Large intestine (tissue), 3 donors: ENCODE measurements around the gene MOSMO. TPM values are rescaled to one million over a fixed set of nuclear protein-coding genes. Genes with fewer than 3 reads are reported as not detected.
A peak's percentile ranks its signal among the peaks of the same experiment; 100 is the strongest.
"Not testable (repeated sequence)": the region's sequence is repeated elsewhere in the genome, so short reads cannot be mapped to it uniquely, and the experiment has no call there.

Source experiments
- DNase-seq, 2 donors: peaks; one replicate each; pipeline versions ENCODE4 v3.0.0 to v3.0.0-alpha.2; 2013
- H3K27ac ChIP-seq: one replicate; pipeline ENCODE4 v1.5.1; 2013; ENCODE audit warnings: low read length
- H3K27me3 ChIP-seq: 2 replicates; pipeline ENCODE4 v1.6.1; 2013; ENCODE audit warnings: low read length; ENCODE audit not compliant: control insufficient read depth, insufficient read depth
- H3K36me3 ChIP-seq: 2 replicates; pipeline ENCODE4 v1.6.1; 2013; ENCODE audit warnings: low read length; ENCODE audit not compliant: control insufficient read depth, insufficient read depth
- H3K4me1 ChIP-seq: one replicate; pipeline ENCODE4 v1.6.1; 2013; ENCODE audit warnings: low read length; ENCODE audit not compliant: control insufficient read depth, insufficient read depth
- H3K4me3 ChIP-seq: one replicate; pipeline ENCODE4 v1.5.1; 2013; ENCODE audit warnings: low read length
- H3K9me3 ChIP-seq: one replicate; pipeline ENCODE4 v1.6.1; 2013; ENCODE audit warnings: mild to moderate bottlenecking, low read depth, low read length, moderate library complexity; ENCODE audit not compliant: control insufficient read depth
- WGBS: methylation state at CpG from one replicate; pipeline ENCODE4 v1.1.5; 2013; ENCODE audit warnings: low lambda C conversion rate; ENCODE audit not compliant: insufficient coverage; 5-methylcytosine and 5-hydroxymethylcytosine counted together
- polyA plus RNA-seq: library from polyadenylated mRNA; unstranded; fragments of 120-200 nt; gene quantifications from one replicate; pipeline ENCODE4 v1.2.1, GENCODE V29; 2013

MOSMO gene
- polyA plus RNA-seq, 1 donor = 15.6 TPM

GRCh38 chr16:21997697-21998480, 10.0 kb upstream of the MOSMO start:
- peak; percentile 65 to 89 for DNase-seq
- Histone ChIP-seq H3K27ac (peak overlapping the region; percentile 80), H3K4me1 (peaks cover 16% of the 10 kb centered on the region), H3K9me3 (no peaks in the 10 kb centered on the region), H3K4me3 (no peak overlapping the region), H3K36me3 (no peaks in the 10 kb centered on the region), H3K27me3 (no peaks in the 10 kb centered on the region)
- WGBS = 40% methylated on average over 1 of the region's 7 CpGs

- Histone ChIP-seq H3K4me1 (peaks cover 15% of the 10 kb centered on the region), H3K4me3 (no peak overlapping the region), H3K27ac (no peak overlapping the region), H3K36me3 (no peaks in the 10 kb centered on the region), H3K27me3 (no peaks in the 10 kb centered on the region), H3K9me3 (no peaks in the 10 kb centered on the region)
- DNase-seq = no peak
- WGBS = no CpG with 5 or more reads among the region's 1 CpG
These were observed 6.3 kb upstream of the MOSMO start for GRCh38 chr16:22001591-22001990.

GRCh38 chr16:22002047-22002446, 5.9 kb upstream of the MOSMO start:
- H3K27me3 ChIP-seq, H3K9me3 ChIP-seq: not testable (repeated sequence)
- WGBS = no CpG with 5 or more reads among the region's 1 CpG

GRCh38 chr16:22003195-22003594, 4.7 kb upstream of the MOSMO start:
- WGBS = no CpG with 5 or more reads among the region's 4 CpGs
- no peaks in the 10 kb centered on the region for H3K9me3 ChIP-seq
- H3K4me1 ChIP-seq = peaks cover 4% of the 10 kb centered on the region
- H3K27ac ChIP-seq = no peak overlapping the region
- H3K27me3 ChIP-seq = no peaks in the 10 kb centered on the region
- H3K36me3 ChIP-seq = no peaks in the 10 kb centered on the region
- H3K4me3 ChIP-seq = no peak overlapping the region
- DNase-seq = no peak

More at GRCh38 chr16:22002047-22002446, 5.9 kb upstream of the MOSMO start:
- peaks cover 14% of the 10 kb centered on the region for H3K4me1 ChIP-seq
- H3K36me3 ChIP-seq, H3K27ac ChIP-seq, H3K4me3 ChIP-seq, DNase-seq: not testable (repeated sequence)

- no CpG with 5 or more reads among the region's 3 CpGs for WGBS
- Histone ChIP-seq H3K36me3 (no peaks in the 10 kb centered on the region), H3K4me1 (peaks cover 4% of the 10 kb centered on the region), H3K27me3 (no peaks in the 10 kb centered on the region), H3K27ac (no peak overlapping the region), H3K4me3 (no peak overlapping the region), H3K9me3 (no peaks in the 10 kb centered on the region)
- DNase-seq = no peak
These were observed 3.6 kb upstream of the MOSMO start for GRCh38 chr16:22004341-22004740.

GRCh38 chr16:22005746-22006145, 2.2 kb upstream of the MOSMO start:
- no peak for DNase-seq
- WGBS = no CpG with 5 or more reads among the region's 1 CpG
- H3K4me1 ChIP-seq = peaks cover 4% of the 10 kb centered on the region

GRCh38 chr16:22006636-22007035, 1.3 kb upstream of the MOSMO start:
- H3K9me3 ChIP-seq = no peaks in the 10 kb centered on the region
- WGBS = 100% methylated on average over 1 of the region's 6 CpGs
- H3K27ac ChIP-seq = no peak overlapping the region
- no peaks in the 10 kb centered on the region for H3K27me3 ChIP-seq
- no peaks in the 10 kb centered on the region for H3K36me3 ChIP-seq
- DNase-seq = no peak
- no peak overlapping the region for H3K4me3 ChIP-seq
- peaks cover 4% of the 10 kb centered on the region for H3K4me1 ChIP-seq

More at GRCh38 chr16:22005746-22006145, 2.2 kb upstream of the MOSMO start:
- Histone ChIP-seq H3K9me3 (no peaks in the 10 kb centered on the region), H3K36me3 (no peaks in the 10 kb centered on the region), H3K4me3 (no peak overlapping the region), H3K27me3 (no peaks in the 10 kb centered on the region), H3K27ac (no peak overlapping the region)

- Histone ChIP-seq H3K27me3 (no peaks in the 10 kb centered on the region), H3K27ac (peak overlapping the region; percentile 67), H3K4me1 (peaks cover 4% of the 10 kb centered on the region), H3K36me3 (no peaks in the 10 kb centered on the region), H3K9me3 (no peaks in the 10 kb centered on the region), H3K4me3 (peak overlapping the region; percentile 94)
- WGBS = 0% methylated on average over 1 of the region's 8 CpGs
- DNase-seq = peak in 1 of 2 donors; percentile 18
These were observed 777 bp upstream of the MOSMO start for GRCh38 chr16:22007159-22007508.

- Histone ChIP-seq H3K4me1 (peaks cover 4% of the 10 kb centered on the region), H3K9me3 (no peaks in the 10 kb centered on the region), H3K36me3 (no peaks in the 10 kb centered on the region), H3K27me3 (no peaks in the 10 kb centered on the region), H3K27ac (no peak overlapping the region), H3K4me3 (peak overlapping the region; percentile 92)
- WGBS = 0% methylated on average over 5 of the region's 65 CpGs
- DNase-seq = peak in 1 of 2 donors; percentile 27
These were observed 526 bp downstream of the MOSMO start for GRCh38 chr16:22008215-22009059.

GRCh38 chr16:22010902-22011301, 3.0 kb downstream of the MOSMO start:
- Histone ChIP-seq H3K4me3 (no peak overlapping the region), H3K36me3 (no peaks in the 10 kb centered on the region), H3K27me3 (no peaks in the 10 kb centered on the region), H3K27ac (no peak overlapping the region), H3K9me3 (no peaks in the 10 kb centered on the region), H3K4me1 (peaks cover 4% of the 10 kb centered on the region)
- WGBS = 83% methylated on average over 1 of the region's 5 CpGs
- DNase-seq = no peak
